PC-9 (cell line): Measurements from ENCODE around the gene IFI27L2. TPM values are rescaled to one million over a fixed set of nuclear protein-coding genes. Genes with fewer than 3 reads are reported as not detected.

Experiments used
- BruUV-seq: library from RNA; stranded (reverse); fragments of 400-500 nt; replicated peaks from 2 replicates; lab custom pipeline; 2021; lab: Mats Ljungman, UMichigan
- CTCF ChIA-PET: fragments of 300-600 bp; sonication (Branson Sonifier 250); formaldehyde crosslinking; loops from one replicate; lab custom pipeline; 2022; ENCODE audit warnings: antibody characterized with exemption; lab: Charles Lee
- POLR2A ChIA-PET: fragments of 300-600 bp; sonication (Branson Sonifier 250); formaldehyde crosslinking; loops from one replicate; lab custom pipeline; 2022; ENCODE audit warnings: antibody characterized with exemption; ENCODE audit not compliant: unreplicated experiment; lab: Charles Lee
- DNase-seq, 2 experiments: peaks; one replicate each; pipeline versions ENCODE4 v3.0.0 to v3.0.0-alpha.2; 2015 to 2022; ENCODE audit warnings: mixed read lengths in 1 of 2
- H2AFZ ChIP-seq: fragments of 200-600 bp; sonication (generic); 2 replicates; pipeline ENCODE4 v1.8.1; 2017; ENCODE audit warnings: antibody characterized with exemption
- H3F3A ChIP-seq: fragments of 200-600 bp; sonication (generic); 2 replicates; pipeline ENCODE4 v1.8.1; 2017; ENCODE audit warnings: antibody characterized with exemption, mild to moderate bottlenecking, low read depth; ENCODE audit not compliant: insufficient read depth
- H3K27ac ChIP-seq: fragments of 200-600 bp; sonication (generic); 2 replicates; pipeline ENCODE4 v1.6.1; 2016; ENCODE audit warnings: mixed run types
- H3K27me3 ChIP-seq: fragments of 200-600 bp; sonication (generic); 2 replicates; pipeline ENCODE4 v1.6.1; 2016; ENCODE audit warnings: low read depth, mixed run types; ENCODE audit not compliant: insufficient read depth
- H3K36me3 ChIP-seq: fragments of 200-600 bp; sonication (generic); 2 replicates; pipeline ENCODE4 v1.6.1; 2016; ENCODE audit warnings: low read depth, mixed run types
- H3K4me1 ChIP-seq: fragments of 200-600 bp; sonication (generic); replicated peaks from 2 replicates; pipeline ENCODE4 v1.6.1; 2016; ENCODE audit warnings: mixed run types; ENCODE audit not compliant: insufficient read depth
- H3K4me2 ChIP-seq: fragments of 200-600 bp; sonication (generic); 2 replicates; pipeline ENCODE4 v1.6.1; 2017; ENCODE audit warnings: mixed run types
- H3K4me3 ChIP-seq: fragments of 200-600 bp; sonication (generic); 2 replicates; pipeline ENCODE4 v1.6.1; 2016; ENCODE audit warnings: mixed run types
- H3K79me2 ChIP-seq: fragments of 200-600 bp; sonication (generic); 2 replicates; pipeline ENCODE4 v1.6.1; 2017; ENCODE audit warnings: low read depth, mixed run types
- H3K9me2 ChIP-seq: fragments of 200-600 bp; sonication (generic); 2 replicates; pipeline ENCODE4 v1.8.1; 2017; ENCODE audit warnings: mild to moderate bottlenecking; ENCODE audit not compliant: insufficient read depth
- H3K9me3 ChIP-seq: fragments of 200-600 bp; sonication (generic); 2 replicates; pipeline ENCODE4 v1.8.1; 2016; ENCODE audit warnings: low read depth; ENCODE audit not compliant: insufficient read depth
- H4K20me1 ChIP-seq: fragments of 200-600 bp; sonication (generic); 2 replicates; pipeline ENCODE4 v1.8.1; 2017; ENCODE audit not compliant: insufficient read depth
- EZH2 ChIP-seq: fragments of 200-600 bp; sonication (generic); IDR thresholded peaks from 2 replicates; pipeline ENCODE4 v1.8.0; 2017; ENCODE audit warnings: antibody characterized with exemption, low read depth
- intact Hi-C: fragments of 100-400 bp; cut with micrococcal nuclease; formaldehyde crosslinking; loops from one replicate; pipeline ENCODE4 v1.10.0; 2022; ENCODE audit not compliant: unreplicated experiment
- total RNA-seq: library from RNA; stranded (reverse); gene quantifications from 2 replicates; pipeline ENCODE4 v1.2.3, GENCODE V29; 2021
- TF ChIP-seq, protein P1 (sequence below): fragments of 200-600 bp; sonication (generic); conservative IDR thresholded peaks from 2 replicates; pipeline ENCODE4 v1.6.1; 2017; ENCODE audit warnings: mixed run types, antibody characterized with exemption, mild to moderate bottlenecking, moderate library complexity

Gene IFI27L2
- total RNA-seq, 1 experiment from 2014 or later: 5.4 TPM

DNA sequence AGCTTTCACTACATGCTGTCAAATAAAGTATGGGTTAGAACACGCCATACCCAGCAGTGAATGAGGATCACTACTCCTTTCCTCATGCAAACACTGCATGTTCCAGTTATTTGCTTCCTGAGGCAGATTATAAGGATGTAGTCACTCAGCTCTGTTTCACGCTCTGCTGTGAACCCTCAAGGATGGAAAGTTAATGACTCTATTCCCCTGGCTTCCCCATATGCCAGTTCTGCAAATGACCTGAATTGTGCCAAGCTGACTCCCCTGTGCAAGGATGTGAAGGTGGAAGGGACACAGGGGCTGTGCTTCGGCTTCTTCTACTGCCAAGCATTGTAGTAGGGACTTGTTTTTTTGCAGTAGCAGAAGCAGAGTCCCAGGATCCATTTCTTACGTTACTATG lies 41.5 kb downstream of the IFI27L2 start:
- Histone ChIP-seq H3K36me3 (no peaks in the 10 kb centered on the region), H3K27me3 (no peaks in the 10 kb centered on the region), H3K27ac (no peak overlapping the region), H3K79me2 (no peaks in the 10 kb centered on the region), H3K9me2 (no peaks in the 10 kb centered on the region), H3K4me1 (no peaks in the 10 kb centered on the region), H3K4me3 (no peak overlapping the region), H3F3A (no peaks in the 10 kb centered on the region), H3K9me3 (no peaks in the 10 kb centered on the region), H4K20me1 (no peaks in the 10 kb centered on the region), H2AFZ (no peak overlapping the region), H3K4me2 (no peak overlapping the region)
- ChIA-PET CTCF (interaction anchor here (0.7 kb wide), 1 partner anchor 23 kb away, joined by 5 read pairs; no protein-coding TSS in a partner anchor), POLR2A (no interaction called here)
- BruUV-seq: no TSS peak
- DNase-seq: no peak
- no peak for TF ChIP-seq EZH2
- TF ChIP-seq, protein P1, sequence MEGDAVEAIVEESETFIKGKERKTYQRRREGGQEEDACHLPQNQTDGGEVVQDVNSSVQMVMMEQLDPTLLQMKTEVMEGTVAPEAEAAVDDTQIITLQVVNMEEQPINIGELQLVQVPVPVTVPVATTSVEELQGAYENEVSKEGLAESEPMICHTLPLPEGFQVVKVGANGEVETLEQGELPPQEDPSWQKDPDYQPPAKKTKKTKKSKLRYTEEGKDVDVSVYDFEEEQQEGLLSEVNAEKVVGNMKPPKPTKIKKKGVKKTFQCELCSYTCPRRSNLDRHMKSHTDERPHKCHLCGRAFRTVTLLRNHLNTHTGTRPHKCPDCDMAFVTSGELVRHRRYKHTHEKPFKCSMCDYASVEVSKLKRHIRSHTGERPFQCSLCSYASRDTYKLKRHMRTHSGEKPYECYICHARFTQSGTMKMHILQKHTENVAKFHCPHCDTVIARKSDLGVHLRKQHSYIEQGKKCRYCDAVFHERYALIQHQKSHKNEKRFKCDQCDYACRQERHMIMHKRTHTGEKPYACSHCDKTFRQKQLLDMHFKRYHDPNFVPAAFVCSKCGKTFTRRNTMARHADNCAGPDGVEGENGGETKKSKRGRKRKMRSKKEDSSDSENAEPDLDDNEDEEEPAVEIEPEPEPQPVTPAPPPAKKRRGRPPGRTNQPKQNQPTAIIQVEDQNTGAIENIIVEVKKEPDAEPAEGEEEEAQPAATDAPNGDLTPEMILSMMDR: no peak
- intact Hi-C loops: no loop called here

DNA sequence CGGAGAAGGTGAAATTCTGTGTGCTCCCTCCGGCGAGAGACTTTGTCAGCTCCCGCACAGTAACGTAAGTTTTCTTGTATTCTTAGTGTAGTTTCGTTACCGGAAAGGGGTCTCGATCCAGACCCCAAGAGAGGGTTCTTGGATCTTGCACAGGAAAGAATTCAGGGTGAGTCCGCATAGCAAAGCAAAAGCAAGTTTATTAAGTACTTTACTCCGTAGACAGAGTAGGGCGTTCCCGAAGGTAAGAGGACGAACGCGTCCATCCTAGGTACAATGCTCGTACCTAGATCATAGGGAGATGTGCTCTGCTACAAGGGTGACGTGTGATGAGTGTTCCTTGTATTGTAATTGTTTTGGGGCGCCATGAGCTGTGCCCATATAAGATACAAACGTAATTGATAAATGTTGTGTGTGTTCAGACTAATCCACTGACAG lies 48.0 kb downstream of the IFI27L2 start:
- H3K4me1 ChIP-seq: peaks cover 15% of the 10 kb centered on the region
- peak overlapping the region; percentile 20; the same call in 1 of the 2 replicates for H3K27ac ChIP-seq
- no TSS peak for BruUV-seq
- intact Hi-C loops: no loop called here
- no peak for TF ChIP-seq EZH2
- TF ChIP-seq, protein P1: no peak
- peaks cover 45% of the 10 kb centered on the region for H3K79me2 ChIP-seq
- ChIA-PET POLR2A (interaction anchor here (0.7 kb wide), 1 partner anchor 1116 kb away, joined by 3 read pairs; no protein-coding TSS in a partner anchor), CTCF (interaction anchor here (0.6 kb wide), 2 partner anchors 55 to 941 kb away, joined by 3 read pairs; no protein-coding TSS in a partner anchor)
- peaks cover 15% of the 10 kb centered on the region for H3K36me3 ChIP-seq
- H3K4me2 ChIP-seq: peak overlapping the region; percentile 93
- H3K9me2 ChIP-seq: no peaks in the 10 kb centered on the region
- no peaks in the 10 kb centered on the region for H3F3A ChIP-seq
- H2AFZ ChIP-seq: peak overlapping the region; percentile 91
- H3K27me3 ChIP-seq: no peaks in the 10 kb centered on the region
- H3K4me3 ChIP-seq: peak overlapping the region; percentile 79
- DNase-seq: no peak
- no peaks in the 10 kb centered on the region for H3K9me3 ChIP-seq
- H4K20me1 ChIP-seq: peaks cover 3% of the 10 kb centered on the region; the same call in 1 of the 2 replicates

DNA sequence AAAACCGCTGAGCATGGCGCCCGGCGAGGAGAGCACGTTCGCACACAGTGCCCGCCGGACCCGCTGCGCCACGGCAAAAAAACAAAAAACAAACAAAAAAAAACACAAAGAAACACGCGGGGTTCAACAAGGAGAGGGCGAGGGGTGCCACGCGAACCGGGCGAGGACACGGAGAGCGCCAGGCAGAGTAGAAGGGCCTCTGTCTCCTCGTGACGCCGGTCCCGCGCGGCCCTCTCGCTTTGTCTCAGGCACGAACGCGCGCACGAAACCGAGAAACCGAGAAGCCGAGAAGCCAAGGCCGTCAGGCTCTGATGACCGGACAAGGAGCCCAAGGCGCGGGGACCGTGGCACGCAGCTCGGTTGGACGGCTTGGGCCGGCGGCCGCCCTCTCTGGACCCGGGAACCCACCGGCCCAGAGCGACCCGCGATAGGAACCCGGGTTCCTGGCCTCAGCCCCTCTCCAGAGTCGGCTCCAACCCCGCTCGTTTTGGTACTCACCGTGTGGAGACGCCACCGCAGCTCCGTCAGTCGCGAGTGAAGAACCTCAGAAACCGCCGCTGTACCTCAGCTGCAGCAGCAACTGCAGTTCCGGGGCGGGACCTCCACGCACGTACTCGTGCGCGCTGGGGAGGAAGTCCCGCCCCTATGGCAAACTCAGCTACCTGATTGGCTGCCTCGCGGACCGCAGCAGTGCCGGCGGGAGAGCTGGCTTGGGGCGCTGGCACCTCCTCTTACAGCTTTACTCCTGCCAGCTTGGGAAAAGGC lies 48.6 kb downstream of the IFI27L2 start, which contains the start of the genes DDX24 and IFI27L1:
TSS of gene DDX24 (minus strand) at position 582 of the 765 bp plus-strand sequence. CDS start 1,460 bp downstream, outside the sequence.
TSS of gene IFI27L1 (plus strand) at position 690 of the 765 bp plus-strand sequence. CDS start 15,628 bp downstream, outside the sequence.
- DNase-seq: peak; percentile 76 to 82
- Histone ChIP-seq H3K27me3 (no peaks in the 10 kb centered on the region), H4K20me1 (peaks cover 3% of the 10 kb centered on the region; the same call in 1 of the 2 replicates), H3K4me1 (peaks cover 15% of the 10 kb centered on the region), H3K4me3 (peak within 1 kb of the TSS; percentile 79), H3K36me3 (peaks cover 15% of the 10 kb centered on the region), H3K27ac (peak within 1 kb of the TSS; percentile 47), H3F3A (no peaks in the 10 kb centered on the region), H3K9me2 (no peaks in the 10 kb centered on the region), H3K79me2 (peaks cover 51% of the 10 kb centered on the region), H2AFZ (peak within 1 kb of the TSS; percentile 91), H3K4me2 (peak within 1 kb of the TSS; percentile 93), H3K9me3 (no peaks in the 10 kb centered on the region)
- intact Hi-C loops: no loop called here
- POLR2A ChIA-PET: interaction anchor here (0.7 kb wide), 1 partner anchor 1117 kb away, joined by 3 read pairs; no protein-coding TSS in a partner anchor
- no TSS peak for BruUV-seq
- TF ChIP-seq, protein P1: no peak
- TF ChIP-seq EZH2: no peak
- CTCF ChIA-PET: interaction anchor here (0.6 kb wide), 1 partner anchor 56 kb away, joined by 3 read pairs; no protein-coding TSS in a partner anchor
